Endothelial cell of umbilical vein (primary cell): ENCODE data around the gene CLASP2. TPM values are rescaled to one million over a fixed set of nuclear protein-coding genes. Genes with fewer than 3 reads are reported as not detected.

Experiments
- BruUV-seq: library from RNA; stranded (reverse); fragments of 400-500 nt; replicated peaks from 2 replicates; lab custom pipeline; 2021; lab: Mats Ljungman, UMichigan
- CTCF ChIA-PET: fragments of 300-600, 350-600 bp; sonication (Branson Sonifier 250); formaldehyde crosslinking; loops from one replicate; lab custom pipeline; 2021; ENCODE audit warnings: antibody characterized with exemption, inconsistent platforms; lab: Charles Lee
- POLR2A ChIA-PET: fragments of 300-600, 350-600 bp; sonication (Branson Sonifier 250); formaldehyde crosslinking; loops from one replicate; lab custom pipeline; 2021; ENCODE audit warnings: antibody characterized with exemption, inconsistent platforms; lab: Charles Lee
- DNase-seq: peaks from one replicate; pipeline ENCODE4 v3.0.0-alpha.2; 2011; ENCODE audit warnings: low read depth, low spot score
- FAIRE-seq: peaks from 2 replicates; lab custom pipeline; 2011; peaks lifted over from hg19 to GRCh38; lab: Jason Lieb, UNC
- H2AFZ ChIP-seq: 2 replicates; pipeline ENCODE4 v1.6.0; 2012; ENCODE audit warnings: low read depth, low read length, control low read depth, inconsistent platforms
- H3K27ac ChIP-seq: 2 replicates; pipeline ENCODE4 v1.5.1; 2011; ENCODE audit warnings: low read depth, mild to moderate bottlenecking, control low read depth, low read length, moderate library complexity; ENCODE audit not compliant: insufficient read depth
- H3K27me3 ChIP-seq, 2 experiments: 2 replicates each; pipeline versions ENCODE4 v1.6.0 to v1.6.1; 2011; ENCODE audit warnings: low read length in 2 of 2, mixed read lengths in 1 of 2; ENCODE audit not compliant: control insufficient read depth in 2 of 2, insufficient read depth in 2 of 2
- H3K36me3 ChIP-seq, 2 experiments: 2 replicates in 1 of 2; 3 replicates in 1 of 2; pipeline ENCODE4 v1.5.1; 2011; ENCODE audit warnings: low read length in 2 of 2, mild to moderate bottlenecking in 1 of 2, moderate library complexity in 1 of 2; ENCODE audit not compliant: control insufficient read depth in 2 of 2, insufficient read depth in 2 of 2; ENCODE audit errors: extremely low read depth in 1 of 2
- H3K4me1 ChIP-seq: 3 replicates; pipeline ENCODE4 v1.5.1; 2011; ENCODE audit warnings: mild to moderate bottlenecking, low read length; ENCODE audit not compliant: control insufficient read depth, insufficient read depth; ENCODE audit errors: extremely low read depth
- H3K4me2 ChIP-seq: 2 replicates; pipeline ENCODE4 v1.6.1; 2011; ENCODE audit warnings: low read length, control low read depth, mixed read lengths; ENCODE audit not compliant: insufficient read depth
- H3K4me3 ChIP-seq, 3 experiments: fragments of 200-600 bp in 1 of 3; sonication (generic), shearing (Covaris generic) in 1 of 3; replicated peaks in 1 of 3; 2 replicates each; pipeline ENCODE4 v1.5.1; 2011 to 2016; ENCODE audit warnings: control low read depth in 3 of 3, low read length in 3 of 3, mild to moderate bottlenecking in 2 of 3, inconsistent platforms in 1 of 3, low read depth in 1 of 3, moderate library complexity in 1 of 3; ENCODE audit not compliant: insufficient read depth in 1 of 3
- H3K79me2 ChIP-seq: 2 replicates; pipeline ENCODE4 v1.6.0; 2012; ENCODE audit warnings: low read length, inconsistent platforms; ENCODE audit not compliant: control insufficient read depth, insufficient read depth
- H3K9ac ChIP-seq: replicated peaks from 2 replicates; pipeline ENCODE3; 2011; ENCODE audit warnings: low read length, control low read depth; ENCODE audit not compliant: insufficient read depth; ENCODE audit errors: extremely low read depth
- H3K9me1 ChIP-seq: replicated peaks from 3 replicates; pipeline ENCODE4 v1.6.0; 2011; ENCODE audit warnings: mild to moderate bottlenecking, low read length; ENCODE audit not compliant: control insufficient read depth, insufficient read depth; ENCODE audit errors: extremely low read depth
- H3K9me3 ChIP-seq: replicated peaks from 2 replicates; pipeline ENCODE4 v1.5.1; 2012; ENCODE audit warnings: low read length, inconsistent platforms; ENCODE audit not compliant: control insufficient read depth, insufficient read depth
- H4K20me1 ChIP-seq: replicated peaks from 2 replicates; pipeline ENCODE3; 2011; ENCODE audit warnings: mild to moderate bottlenecking, low read length; ENCODE audit not compliant: control insufficient read depth, insufficient read depth; ENCODE audit errors: extremely low read depth
- CTCF ChIP-seq, 2 donors: IDR thresholded peaks; 1 replicate in 1 of 2; 2 replicates in 1 of 2; pipeline ENCODE4 v1.5.1; 2011; ENCODE audit warnings: low read length in 2 of 2, mild to moderate bottlenecking in 2 of 2, moderate library complexity in 2 of 2, control low read depth in 1 of 2, inconsistent platforms in 1 of 2, low read depth in 1 of 2; ENCODE audit not compliant: insufficient read depth in 1 of 2; ENCODE audit errors: extremely low read depth in 1 of 2
- EZH2 ChIP-seq: IDR thresholded peaks from 2 replicates; pipeline ENCODE4 v1.6.1; 2012; ENCODE audit warnings: borderline replicate concordance, low read depth, mild to moderate bottlenecking, moderate library complexity, low read length, inconsistent platforms; ENCODE audit not compliant: severe bottlenecking
- FOS ChIP-seq: IDR thresholded peaks from 2 replicates; pipeline ENCODE4 v1.6.1; 2011; ENCODE audit warnings: mild to moderate bottlenecking, low read length, moderate library complexity, borderline replicate concordance; ENCODE audit not compliant: insufficient read depth
- GATA2 ChIP-seq: IDR thresholded peaks from 2 replicates; pipeline ENCODE4 v1.7.0; 2011; ENCODE audit warnings: low read depth, mild to moderate bottlenecking, moderate library complexity, mixed read lengths, low read length; ENCODE audit not compliant: insufficient read length, insufficient read depth
- JUN ChIP-seq: IDR thresholded peaks from 2 replicates; pipeline ENCODE4 v1.6.1; 2011; ENCODE audit warnings: borderline replicate concordance, low read depth; ENCODE audit not compliant: insufficient read length, insufficient read depth
- MAX ChIP-seq: IDR thresholded peaks from 2 replicates; pipeline ENCODE4 v1.6.1; 2011; ENCODE audit not compliant: insufficient read depth, insufficient read length
- MYC ChIP-seq: IDR thresholded peaks from one replicate; pipeline ENCODE4 v1.6.1; 2011; ENCODE audit warnings: mild to moderate bottlenecking, low read depth, low read length
- POLR2A ChIP-seq: IDR thresholded peaks from 2 replicates; pipeline ENCODE4 v1.6.1; 2012; ENCODE audit warnings: low read depth, mild to moderate bottlenecking, control low read depth, low read length
- POLR2AphosphoS5 ChIP-seq: IDR thresholded peaks from 2 replicates; pipeline ENCODE4 v1.6.1; 2012; ENCODE audit warnings: low read depth, mild to moderate bottlenecking, control low read depth, low read length, moderate library complexity; ENCODE audit not compliant: insufficient read depth
- dilution Hi-C: fragments of 300-500 bp; cut with MboI; formaldehyde crosslinking; loops from one replicate; pipeline ENCODE4 v1.15.0; 2019; ENCODE audit warnings: low sequenced_read_pairs; ENCODE audit not compliant: extremely low pct_ligation_motif_present
- intact Hi-C: fragments of 100-400 bp; cut with micrococcal nuclease; formaldehyde crosslinking; loops from one replicate; pipeline ENCODE4 v1.10.0; 2022
- polyA plus RNA-seq, 4 experiments: library from polyadenylated mRNA; depleted of rRNA in 3 of 4; stranded (reverse) in 3 of 4; unstranded in 1 of 4; fragments of >200 nt; gene quantifications; 2 replicates each; pipeline versions ENCODE4 v1.2.1 to v1.2.3, GENCODE V29; 2011 to 2012; ENCODE audit warnings: missing spikeins in 1 of 4
- total RNA-seq: library from RNA; stranded (reverse); gene quantifications from 2 replicates; pipeline ENCODE4 v1.2.3, GENCODE V29; 2021

The CLASP2 gene
- total and polyA plus RNA-seq, 2 donors (not counting 3 experiments of a cell fraction or from before 2014, with no cell fraction given) = 15.0 to 55.0 TPM

GRCh38 chr3:33637482-33637881, 80.6 kb downstream of the CLASP2 start:
- CTCF ChIA-PET = interaction anchor here (0.6 to 2.8 kb wide), 14 partner anchors 7 to 162 kb away, joined by 3 to 99 read pairs (median 4); no protein-coding TSS in a partner anchor
- Histone ChIP-seq H3K79me2 (no peaks in the 10 kb centered on the region), H3K9me1 (no peaks in the 10 kb centered on the region), H3K36me3 (peaks cover 0 to 2% of the 10 kb centered on the region in 2 experiments), H3K4me2 (no peak overlapping the region), H3K4me3 (no peak overlapping the region), H3K9ac (no peak overlapping the region), H3K27me3 (no peaks in the 10 kb centered on the region), H2AFZ (no peak overlapping the region), H3K27ac (no peak overlapping the region), H3K9me3 (no peaks in the 10 kb centered on the region), H3K4me1 (no peaks in the 10 kb centered on the region), H4K20me1 (no peaks in the 10 kb centered on the region)
- POLR2A ChIA-PET = no interaction called here
- FAIRE-seq (no peak), DNase-seq (no peak)
- no peak for TF ChIP-seq POLR2AphosphoS5
- TF ChIP-seq EZH2 = no peak
- TF ChIP-seq JUN = no peak
- TF ChIP-seq POLR2A = no peak
- no peak for TF ChIP-seq CTCF (IDR thresholded peaks at IDR 0.05; ENCODE audit: extremely low read depth in 1 of 2, insufficient read depth in 1 of 2, low read depth in 1 of 2, low read length in 2 of 2)
- no peak for TF ChIP-seq GATA2
- no peak for TF ChIP-seq MAX
- TF ChIP-seq MYC = no peak
- TF ChIP-seq FOS = no peak
- BruUV-seq = no TSS peak
- dilution Hi-C loops (no loop called here), intact Hi-C loops (no loop called here)
